PC-9 (cell line): ENCODE measurements around the gene CHI3L1. TPM values are rescaled to one million over a fixed set of nuclear protein-coding genes. Genes with fewer than 3 reads are reported as not detected.

Source experiments
- BruUV-seq: library from RNA; stranded (reverse); fragments of 400-500 nt; replicated peaks from 2 replicates; lab custom pipeline; 2021; lab: Mats Ljungman, UMichigan
- CTCF ChIA-PET: fragments of 300-600 bp; sonication (Branson Sonifier 250); formaldehyde crosslinking; loops from one replicate; lab custom pipeline; 2022; ENCODE audit warnings: antibody characterized with exemption; lab: Charles Lee
- POLR2A ChIA-PET: fragments of 300-600 bp; sonication (Branson Sonifier 250); formaldehyde crosslinking; loops from one replicate; lab custom pipeline; 2022; ENCODE audit warnings: antibody characterized with exemption; ENCODE audit not compliant: unreplicated experiment; lab: Charles Lee
- DNase-seq, 2 experiments: peaks; one replicate each; pipeline versions ENCODE4 v3.0.0 to v3.0.0-alpha.2; 2015 to 2022; ENCODE audit warnings: mixed read lengths in 1 of 2
- H2AFZ ChIP-seq: fragments of 200-600 bp; sonication (generic); 2 replicates; pipeline ENCODE4 v1.8.1; 2017; ENCODE audit warnings: antibody characterized with exemption
- H3F3A ChIP-seq: fragments of 200-600 bp; sonication (generic); 2 replicates; pipeline ENCODE4 v1.8.1; 2017; ENCODE audit warnings: antibody characterized with exemption, mild to moderate bottlenecking, low read depth; ENCODE audit not compliant: insufficient read depth
- H3K27ac ChIP-seq: fragments of 200-600 bp; sonication (generic); 2 replicates; pipeline ENCODE4 v1.6.1; 2016; ENCODE audit warnings: mixed run types
- H3K27me3 ChIP-seq: fragments of 200-600 bp; sonication (generic); 2 replicates; pipeline ENCODE4 v1.6.1; 2016; ENCODE audit warnings: low read depth, mixed run types; ENCODE audit not compliant: insufficient read depth
- H3K36me3 ChIP-seq: fragments of 200-600 bp; sonication (generic); 2 replicates; pipeline ENCODE4 v1.6.1; 2016; ENCODE audit warnings: low read depth, mixed run types
- H3K4me1 ChIP-seq: fragments of 200-600 bp; sonication (generic); replicated peaks from 2 replicates; pipeline ENCODE4 v1.6.1; 2016; ENCODE audit warnings: mixed run types; ENCODE audit not compliant: insufficient read depth
- H3K4me2 ChIP-seq: fragments of 200-600 bp; sonication (generic); 2 replicates; pipeline ENCODE4 v1.6.1; 2017; ENCODE audit warnings: mixed run types
- H3K4me3 ChIP-seq: fragments of 200-600 bp; sonication (generic); 2 replicates; pipeline ENCODE4 v1.6.1; 2016; ENCODE audit warnings: mixed run types
- H3K79me2 ChIP-seq: fragments of 200-600 bp; sonication (generic); 2 replicates; pipeline ENCODE4 v1.6.1; 2017; ENCODE audit warnings: low read depth, mixed run types
- H3K9me2 ChIP-seq: fragments of 200-600 bp; sonication (generic); 2 replicates; pipeline ENCODE4 v1.8.1; 2017; ENCODE audit warnings: mild to moderate bottlenecking; ENCODE audit not compliant: insufficient read depth
- H3K9me3 ChIP-seq: fragments of 200-600 bp; sonication (generic); 2 replicates; pipeline ENCODE4 v1.8.1; 2016; ENCODE audit warnings: low read depth; ENCODE audit not compliant: insufficient read depth
- H4K20me1 ChIP-seq: fragments of 200-600 bp; sonication (generic); 2 replicates; pipeline ENCODE4 v1.8.1; 2017; ENCODE audit not compliant: insufficient read depth
- CTCF ChIP-seq: fragments of 200-600 bp; sonication (generic); conservative IDR thresholded peaks from 2 replicates; pipeline ENCODE4 v1.6.1; 2017; ENCODE audit warnings: mixed run types, antibody characterized with exemption, mild to moderate bottlenecking, moderate library complexity
- EZH2 ChIP-seq: fragments of 200-600 bp; sonication (generic); IDR thresholded peaks from 2 replicates; pipeline ENCODE4 v1.8.0; 2017; ENCODE audit warnings: antibody characterized with exemption, low read depth
- intact Hi-C: fragments of 100-400 bp; cut with micrococcal nuclease; formaldehyde crosslinking; loops from one replicate; pipeline ENCODE4 v1.10.0; 2022; ENCODE audit not compliant: unreplicated experiment
- total RNA-seq: library from RNA; stranded (reverse); gene quantifications from 2 replicates; pipeline ENCODE4 v1.2.3, GENCODE V29; 2021

The CHI3L1 gene
- total RNA-seq, 1 experiment from 2014 or later = not detected

GRCh38 chr1:203182387-203182953 lies 4.0 kb downstream of the CHI3L1 start:
- Histone ChIP-seq H3K36me3 (no peaks in the 10 kb centered on the region), H3K79me2 (no peaks in the 10 kb centered on the region), H3K27ac (no peak overlapping the region), H3F3A (peaks cover 9% of the 10 kb centered on the region; the same call in 1 of the 2 replicates), H3K9me3 (no peaks in the 10 kb centered on the region), H3K4me1 (peaks cover 10% of the 10 kb centered on the region), H3K27me3 (no peaks in the 10 kb centered on the region), H4K20me1 (no peaks in the 10 kb centered on the region), H2AFZ (no peak overlapping the region), H3K4me2 (no peak overlapping the region), H3K9me2 (no peaks in the 10 kb centered on the region), H3K4me3 (no peak overlapping the region)
- no peak for TF ChIP-seq CTCF
- no peak for TF ChIP-seq EZH2
- BruUV-seq = no TSS peak
- ChIA-PET POLR2A (no interaction called here), CTCF (no interaction called here)
- intact Hi-C loops = no loop called here
- DNase-seq = no peak

- Histone ChIP-seq H3K4me3 (no peak overlapping the region), H3K36me3 (no peaks in the 10 kb centered on the region), H4K20me1 (no peaks in the 10 kb centered on the region), H3F3A (peaks cover 10% of the 10 kb centered on the region; the same call in 1 of the 2 replicates), H2AFZ (no peak overlapping the region), H3K79me2 (no peaks in the 10 kb centered on the region), H3K4me2 (no peak overlapping the region), H3K9me3 (no peaks in the 10 kb centered on the region), H3K9me2 (no peaks in the 10 kb centered on the region), H3K27me3 (no peaks in the 10 kb centered on the region), H3K4me1 (peaks cover 17% of the 10 kb centered on the region), H3K27ac (no peak overlapping the region)
- intact Hi-C loops = no loop called here
- no TSS peak for BruUV-seq
- DNase-seq = no peak
- ChIA-PET POLR2A (no interaction called here), CTCF (no interaction called here)
- TF ChIP-seq CTCF (no peak), EZH2 (no peak)
These were observed 4.7 kb downstream of the CHI3L1 start for GRCh38 chr1:203181586-203182386.

GRCh38 chr1:203180611-203181330 lies 5.7 kb downstream of the CHI3L1 start:
- intact Hi-C loops = no loop called here
- BruUV-seq = no TSS peak
- H3F3A ChIP-seq = peaks cover 10% of the 10 kb centered on the region; the same call in 1 of the 2 replicates
- TF ChIP-seq EZH2 (no peak), CTCF (no peak)
- ChIA-PET CTCF (interaction anchor here (0.6 kb wide), 1 partner anchor 90 kb away, joined by 3 read pairs; no protein-coding TSS in a partner anchor), POLR2A (no interaction called here)
- no peaks in the 10 kb centered on the region for H3K27me3 ChIP-seq
- no peaks in the 10 kb centered on the region for H4K20me1 ChIP-seq
- no peak overlapping the region for H3K27ac ChIP-seq
- no peaks in the 10 kb centered on the region for H3K9me3 ChIP-seq
- peaks cover 25% of the 10 kb centered on the region for H3K4me1 ChIP-seq
- H3K79me2 ChIP-seq = no peaks in the 10 kb centered on the region
- no peak overlapping the region for H2AFZ ChIP-seq
- H3K9me2 ChIP-seq = no peaks in the 10 kb centered on the region
- DNase-seq = no peak
- no peak overlapping the region for H3K4me3 ChIP-seq
- no peaks in the 10 kb centered on the region for H3K36me3 ChIP-seq
- H3K4me2 ChIP-seq = no peak overlapping the region
